ENCODE results near the gene ST6GAL1.

The ST6GAL1 gene

GRCh38 chr3:187013159-187013716, 82.9 kb downstream of the ST6GAL1 start:
- peak overlapping the region; percentile 78 for H3K27ac ChIP-seq

GRCh38 chr3:187014417-187014864, 84.1 kb downstream of the ST6GAL1 start:
- Histone ChIP-seq H3K9me3 (no peaks in the 10 kb centered on the region), H3K36me3 (no peaks in the 10 kb centered on the region), H3K27me3 (no peaks in the 10 kb centered on the region), H3K4me3 (ENCODE audit: low read depth in 1 of 2, low read length in 1 of 2) (no peak overlapping the region), H3K27ac (peak overlapping the region; percentile 78), H3K4me1 (ENCODE audit: control insufficient read depth in 1 of 2, insufficient read depth in 1 of 2, low read depth in 1 of 2, low read length in 1 of 2) (peaks cover 35 to 65% of the 10 kb centered on the region in 2 experiments)
- no peak for TF ChIP-seq CTCF (IDR thresholded peaks at IDR 0.05)

More at GRCh38 chr3:187013159-187013716, 82.9 kb downstream of the ST6GAL1 start:
- Histone ChIP-seq H3K36me3 (no peaks in the 10 kb centered on the region), H3K27me3 (no peaks in the 10 kb centered on the region), H3K4me1 (ENCODE audit: control insufficient read depth in 1 of 2, insufficient read depth in 1 of 2, low read depth in 1 of 2, low read length in 1 of 2) (peaks cover 35 to 72% of the 10 kb centered on the region in 2 experiments), H3K4me3 (ENCODE audit: low read depth in 1 of 2, low read length in 1 of 2) (peak overlapping the region in 1 of 2 experiments; percentile 22), H3K9me3 (no peaks in the 10 kb centered on the region)
- no peak for TF ChIP-seq CTCF (IDR thresholded peaks at IDR 0.05)

- no peak for TF ChIP-seq CTCF (IDR thresholded peaks at IDR 0.05)
- Histone ChIP-seq H3K27me3 (no peaks in the 10 kb centered on the region), H3K4me3 (ENCODE audit: low read depth in 1 of 2, low read length in 1 of 2) (no peak overlapping the region), H3K36me3 (no peaks in the 10 kb centered on the region), H3K9me3 (no peaks in the 10 kb centered on the region), H3K27ac (peak overlapping the region; percentile 72), H3K4me1 (ENCODE audit: control insufficient read depth in 1 of 2, insufficient read depth in 1 of 2, low read depth in 1 of 2, low read length in 1 of 2) (peaks cover 35 to 64% of the 10 kb centered on the region in 2 experiments)
Observed at GRCh38 chr3:187015903-187016638, 85.7 kb downstream of the ST6GAL1 start.

GRCh38 chr3:187016639-187017345, 86.5 kb downstream of the ST6GAL1 start:
- Histone ChIP-seq H3K9me3 (no peaks in the 10 kb centered on the region), H3K36me3 (no peaks in the 10 kb centered on the region), H3K4me3 (ENCODE audit: low read depth in 1 of 2, low read length in 1 of 2) (no peak overlapping the region), H3K4me1 (ENCODE audit: control insufficient read depth in 1 of 2, insufficient read depth in 1 of 2, low read depth in 1 of 2, low read length in 1 of 2) (peaks cover 29 to 57% of the 10 kb centered on the region in 2 experiments), H3K27me3 (no peaks in the 10 kb centered on the region), H3K27ac (peak overlapping the region; percentile 72)
- no peak for TF ChIP-seq CTCF (IDR thresholded peaks at IDR 0.05)

- Histone ChIP-seq H3K27ac (peak overlapping the region; percentile 72), H3K4me1 (ENCODE audit: control insufficient read depth in 1 of 2, insufficient read depth in 1 of 2, low read depth in 1 of 2, low read length in 1 of 2) (peaks cover 21 to 48% of the 10 kb centered on the region in 2 experiments), H3K9me3 (no peaks in the 10 kb centered on the region), H3K27me3 (no peaks in the 10 kb centered on the region), H3K36me3 (no peaks in the 10 kb centered on the region), H3K4me3 (ENCODE audit: low read depth in 1 of 2, low read length in 1 of 2) (no peak overlapping the region)
- no peak for TF ChIP-seq CTCF (IDR thresholded peaks at IDR 0.05)
Observed at GRCh38 chr3:187017511-187018230, 87.3 kb downstream of the ST6GAL1 start.

Measured in neutrophil (primary cell).